ENCODE measurements around the gene RAB21. TPM values are rescaled to one million over a fixed set of nuclear protein-coding genes. Genes with fewer than 3 reads are reported as not detected.

The RAB21 gene
- total and polyA plus RNA-seq, 2 of the 13 experiments (the other 11 are each of a cell fraction or from before 2014, with no cell fraction given) = 4.4 to 50.9 TPM

GRCh38 chr12:71754461-71755145 is at the start of gene RAB21 (continued):
- TF ChIP-seq RCOR2 (CRISPR knock-in tag; IDR thresholded peaks at IDR 0.05) = 0 out of 2 replicates have a peak, but pooled peaks have one; percentile 26
- peak; percentile 86; the same call in 1 of the 2 replicates for TF ChIP-seq ZNF546 (CRISPR knock-in tag; conservative IDR thresholded peaks at IDR 0.05)
- peak; percentile 66 for TF ChIP-seq PRDM10 (CRISPR knock-in tag; IDR thresholded peaks at IDR 0.05; ENCODE audit: low read depth)
- peak; percentile 72; the same call in 1 of the 2 replicates for TF ChIP-seq MTERF4 (CRISPR knock-in tag; IDR thresholded peaks at IDR 0.05)
- no peak for TF ChIP-seq CCAR2 (optimal IDR thresholded peaks at IDR 0.05; ENCODE audit: low read depth, low read length)
- peak; percentile 51 for TF ChIP-seq BCL6 (CRISPR knock-in tag; IDR thresholded peaks at IDR 0.05)
- TF ChIP-seq DBP (CRISPR knock-in tag; IDR thresholded peaks at IDR 0.05; ENCODE audit: not compliant biosample characterization) = peak; percentile 28
- peak; percentile 32; the same call in 1 of the 2 replicates for TF ChIP-seq ZNF124 (CRISPR knock-in tag; IDR thresholded peaks at IDR 0.05)
- peak; percentile 86 for TF ChIP-seq ZHX1 (CRISPR knock-in tag; IDR thresholded peaks at IDR 0.05; ENCODE audit: low read depth)
- peak; percentile 40 for TF ChIP-seq RBM39 (IDR thresholded peaks at IDR 0.05; ENCODE audit: low read depth, low read length, poor library complexity, severe bottlenecking)
- TF ChIP-seq TP53 (CRISPR knock-in tag; conservative IDR thresholded peaks at IDR 0.05) = 0 out of 2 replicates have a peak, but pooled peaks have one; percentile 61
- 0 out of 2 replicates have a peak, but pooled peaks have one; percentile 71 for TF ChIP-seq ZNF749 (CRISPR knock-in tag; IDR thresholded peaks at IDR 0.05; ENCODE audit: borderline replicate concordance)
- TF ChIP-seq ZFP91 (CRISPR knock-in tag; IDR thresholded peaks at IDR 0.05; ENCODE audit: borderline replicate concordance) = peak; percentile 70
- TF ChIP-seq ZNF558 (CRISPR knock-in tag; IDR thresholded peaks at IDR 0.05; ENCODE audit: borderline replicate concordance) = peak; percentile 24; the same call in 1 of the 2 replicates
- no peak for TF ChIP-seq RNF2 (conservative IDR thresholded peaks at IDR 0.05; ENCODE audit: low read depth)
- TF ChIP-seq CREM (IDR thresholded peaks at IDR 0.05) = peak; percentile 92
- TF ChIP-seq CREM (CRISPR knock-in tag; IDR thresholded peaks at IDR 0.05) = peak; percentile 57
- peak; percentile 68; the same call in 1 of the 2 replicates for TF ChIP-seq ZNF766 (CRISPR knock-in tag; IDR thresholded peaks at IDR 0.05; ENCODE audit: borderline replicate concordance)
- TF ChIP-seq HDAC2 (CRISPR knock-in tag; IDR thresholded peaks at IDR 0.05) = peak; percentile 67; the same call in 1 of the 2 replicates

All from HepG2 (cell line).